ENCODE results near the gene KCNQ2. TPM values are rescaled to one million over a fixed set of nuclear protein-coding genes. Genes with fewer than 3 reads are reported as not detected.

Gene KCNQ2
- total RNA-seq, 4 donors from 2014 or later = 0.19 to 0.40 (median 0.40) TPM; not detected in 1

DNA sequence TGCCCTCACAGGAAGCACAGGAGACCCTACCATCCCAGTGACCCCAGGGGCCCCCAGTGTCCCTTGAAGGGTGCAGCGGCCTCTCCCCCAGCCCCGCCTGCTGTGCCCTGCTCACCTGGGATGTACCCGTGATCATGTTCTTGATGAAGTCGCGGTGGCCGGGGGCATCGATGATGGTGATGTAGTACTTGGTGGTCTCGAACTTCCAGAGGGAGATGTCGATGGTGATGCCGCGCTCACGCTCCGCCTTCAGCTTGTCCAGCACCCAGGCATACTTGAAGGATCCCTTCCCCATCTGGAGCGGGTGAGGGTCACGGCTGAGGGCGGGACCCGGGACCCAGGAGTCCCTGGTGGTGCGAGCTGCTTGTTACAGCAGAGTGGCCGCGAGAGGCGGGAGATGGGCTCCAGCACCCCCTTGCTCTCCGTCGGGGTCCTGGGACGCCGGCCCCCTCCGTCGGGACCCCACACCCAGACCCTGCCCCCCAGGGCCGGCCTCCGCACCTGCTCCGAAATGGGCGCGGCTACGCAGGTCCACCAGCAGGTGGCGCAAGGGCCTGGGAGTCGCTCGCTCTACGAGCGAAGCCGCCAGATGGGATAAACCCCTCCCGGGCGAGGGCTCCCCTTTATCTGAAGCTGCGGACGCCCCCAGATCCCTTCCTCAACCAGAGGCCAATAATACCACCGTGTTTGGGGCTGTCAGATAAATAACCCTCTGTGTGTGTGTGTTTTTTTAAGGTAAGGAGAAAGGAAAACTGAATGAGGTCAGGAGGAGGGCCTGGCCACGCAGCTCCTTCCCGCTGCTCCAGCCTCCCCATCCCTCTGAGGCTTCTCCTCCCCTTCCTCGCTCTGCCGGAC lies 23.5 kb upstream of the KCNQ2 start:
- H3K27ac ChIP-seq = no peak overlapping the region
- H3K36me3 ChIP-seq = no peaks in the 10 kb centered on the region
- 0% methylated on average over 1 of the region's 48 CpGs; no CpG with 5 or more reads in 1 of the 2 donors for WGBS, 2 donors (ENCODE audit: low coverage in 1 of 2)
- H3K27me3 ChIP-seq = peaks cover 72% of the 10 kb centered on the region
- H3K9me3 ChIP-seq = no peaks in the 10 kb centered on the region
- H3K4me3 ChIP-seq = peak overlapping the region in 1 of 2 donors; percentile 39
- TF ChIP-seq POLR2AphosphoS5 (IDR thresholded peaks at IDR 0.05) = no peak
- TF ChIP-seq, protein P1, sequence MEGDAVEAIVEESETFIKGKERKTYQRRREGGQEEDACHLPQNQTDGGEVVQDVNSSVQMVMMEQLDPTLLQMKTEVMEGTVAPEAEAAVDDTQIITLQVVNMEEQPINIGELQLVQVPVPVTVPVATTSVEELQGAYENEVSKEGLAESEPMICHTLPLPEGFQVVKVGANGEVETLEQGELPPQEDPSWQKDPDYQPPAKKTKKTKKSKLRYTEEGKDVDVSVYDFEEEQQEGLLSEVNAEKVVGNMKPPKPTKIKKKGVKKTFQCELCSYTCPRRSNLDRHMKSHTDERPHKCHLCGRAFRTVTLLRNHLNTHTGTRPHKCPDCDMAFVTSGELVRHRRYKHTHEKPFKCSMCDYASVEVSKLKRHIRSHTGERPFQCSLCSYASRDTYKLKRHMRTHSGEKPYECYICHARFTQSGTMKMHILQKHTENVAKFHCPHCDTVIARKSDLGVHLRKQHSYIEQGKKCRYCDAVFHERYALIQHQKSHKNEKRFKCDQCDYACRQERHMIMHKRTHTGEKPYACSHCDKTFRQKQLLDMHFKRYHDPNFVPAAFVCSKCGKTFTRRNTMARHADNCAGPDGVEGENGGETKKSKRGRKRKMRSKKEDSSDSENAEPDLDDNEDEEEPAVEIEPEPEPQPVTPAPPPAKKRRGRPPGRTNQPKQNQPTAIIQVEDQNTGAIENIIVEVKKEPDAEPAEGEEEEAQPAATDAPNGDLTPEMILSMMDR (IDR thresholded peaks at IDR 0.05) = peak in 3 of 4 experiments; percentile 71 to 96 (median 87)
- ATAC-seq = peak; percentile 68
- H3K4me1 ChIP-seq = peaks cover 0 to 44% (median 12%) of the 10 kb centered on the region in 3 donors

DNA sequence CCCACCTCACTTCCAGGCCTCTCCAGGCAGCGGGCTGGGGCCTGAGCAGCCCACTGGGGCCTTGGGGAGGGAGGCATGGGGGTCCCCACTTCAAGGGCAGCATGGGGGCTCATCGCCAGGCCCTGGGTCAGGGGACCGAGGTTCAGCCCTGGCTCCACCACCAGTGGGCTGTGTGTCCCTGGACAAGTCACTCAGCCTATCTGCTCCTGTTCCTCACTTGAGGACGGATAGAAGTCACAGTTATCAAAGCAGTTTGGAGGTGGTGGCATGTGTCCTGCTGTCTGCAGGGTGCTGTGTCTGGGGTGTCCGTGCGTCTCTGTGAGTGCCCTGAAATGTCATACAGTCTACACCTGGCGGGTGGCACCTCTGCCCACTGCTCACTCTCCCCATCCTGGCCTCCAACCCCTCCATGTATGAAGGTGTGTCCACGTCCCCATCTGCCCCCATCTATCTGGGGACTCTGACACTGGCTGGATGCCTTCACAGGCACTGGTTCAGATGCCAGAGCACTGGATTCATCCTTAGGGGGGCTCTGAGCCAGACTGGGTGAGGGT lies 22.8 kb upstream of the KCNQ2 start:
- Histone ChIP-seq H3K9me3 (no peaks in the 10 kb centered on the region), H3K27me3 (peaks cover 72% of the 10 kb centered on the region), H3K4me3 (no peak overlapping the region), H3K4me1 (peaks cover 0 to 44% (median 12%) of the 10 kb centered on the region in 3 donors), H3K27ac (no peak overlapping the region), H3K36me3 (no peaks in the 10 kb centered on the region)
- TF ChIP-seq, protein P1 (IDR thresholded peaks at IDR 0.05) = no peak
- TF ChIP-seq POLR2AphosphoS5 (IDR thresholded peaks at IDR 0.05) (no peak), EP300 (IDR thresholded peaks at IDR 0.05) (no peak), POLR2A (IDR thresholded peaks at IDR 0.05) (no peak)
- no CpG with 5 or more reads among the region's 8 CpGs for WGBS, 2 donors (ENCODE audit: low coverage in 1 of 2)
- ATAC-seq = no peak

DNA sequence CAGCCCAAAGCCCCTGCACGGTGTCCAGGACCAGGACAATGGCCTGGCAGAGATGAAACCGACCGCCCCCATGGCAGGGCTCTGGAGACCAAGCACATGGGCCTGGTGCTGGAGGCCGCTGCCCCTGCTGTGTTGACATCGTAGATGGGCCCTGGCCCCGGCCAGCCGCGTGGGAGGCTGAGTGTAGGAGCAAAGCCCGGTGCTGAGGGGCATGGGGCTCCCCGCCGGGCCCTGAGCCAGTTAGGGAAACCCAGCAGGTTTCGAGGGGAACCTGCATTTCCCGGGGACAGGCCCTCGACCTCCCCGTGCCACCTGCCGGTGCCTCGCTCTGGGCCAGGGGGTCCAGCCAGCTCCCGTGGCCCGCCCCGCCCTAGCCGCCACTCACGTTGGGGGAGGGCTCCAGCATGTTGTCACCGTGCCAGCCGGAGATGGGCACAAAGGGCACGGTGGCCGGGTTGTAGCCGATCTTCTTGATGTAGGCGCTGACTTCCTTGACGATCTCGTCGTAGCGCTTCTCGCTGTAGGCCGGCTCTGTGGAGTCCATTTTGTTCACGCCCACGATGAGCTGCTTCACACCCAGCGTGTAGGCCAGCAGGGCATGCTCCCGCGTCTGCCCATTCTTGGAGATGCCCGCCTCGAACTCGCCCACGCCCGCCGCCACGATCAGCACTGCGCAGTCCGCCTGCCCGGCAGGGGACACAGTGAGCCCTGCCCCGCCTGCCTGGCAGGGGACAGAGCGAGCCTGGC lies 22.1 kb upstream of the KCNQ2 start:
- no peaks in the 10 kb centered on the region for H3K9me3 ChIP-seq
- no peak for ATAC-seq
- no peak for TF ChIP-seq EP300 (IDR thresholded peaks at IDR 0.05)
- TF ChIP-seq, protein P1 (IDR thresholded peaks at IDR 0.05) = no peak
- no peak for TF ChIP-seq POLR2AphosphoS5 (IDR thresholded peaks at IDR 0.05)
- TF ChIP-seq POLR2A (IDR thresholded peaks at IDR 0.05) = no peak
- WGBS, 2 donors (ENCODE audit: low coverage in 1 of 2) = 70% methylated on average over 7 of the region's 51 CpGs; no CpG with 5 or more reads in 1 of the 2 donors
- H3K36me3 ChIP-seq = no peaks in the 10 kb centered on the region
- H3K27me3 ChIP-seq = peaks cover 72% of the 10 kb centered on the region
- no peak overlapping the region for H3K27ac ChIP-seq
- H3K4me1 ChIP-seq = peaks cover 0 to 40% (median 12%) of the 10 kb centered on the region in 3 donors
- H3K4me3 ChIP-seq = no peak overlapping the region

DNA sequence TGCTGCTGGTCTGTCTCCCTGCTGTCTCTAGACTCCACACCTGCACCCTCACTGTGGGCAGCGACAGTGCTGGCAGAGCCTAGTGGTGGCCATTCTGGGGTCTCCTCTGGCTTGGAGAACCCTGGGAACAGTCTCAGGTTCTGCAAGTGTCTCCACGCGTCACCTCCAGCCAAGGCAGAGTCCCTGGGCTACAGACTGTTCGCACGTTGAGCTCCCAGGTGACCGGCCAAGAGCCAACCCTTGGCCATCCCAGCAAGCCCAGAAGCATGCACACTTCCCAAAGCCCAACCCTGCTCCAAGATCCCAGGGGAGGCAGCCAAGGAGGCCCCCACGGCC lies 21.6 kb upstream of the KCNQ2 start:
- H3K36me3 ChIP-seq = no peaks in the 10 kb centered on the region
- no CpG with 5 or more reads among the region's 7 CpGs for WGBS, 2 donors (ENCODE audit: low coverage in 1 of 2)
- TF ChIP-seq POLR2A (IDR thresholded peaks at IDR 0.05) = no peak
- TF ChIP-seq EP300 (IDR thresholded peaks at IDR 0.05) = no peak
- TF ChIP-seq, protein P1 (IDR thresholded peaks at IDR 0.05) = no peak
- TF ChIP-seq POLR2AphosphoS5 (IDR thresholded peaks at IDR 0.05) = no peak
- H3K27me3 ChIP-seq = peaks cover 72% of the 10 kb centered on the region
- no peak overlapping the region for H3K4me3 ChIP-seq
- H3K27ac ChIP-seq = no peak overlapping the region
- no peak for ATAC-seq
- peaks cover 0 to 35% (median 12%) of the 10 kb centered on the region in 3 donors for H3K4me1 ChIP-seq
- H3K9me3 ChIP-seq = no peaks in the 10 kb centered on the region

All from gastroesophageal sphincter (tissue), 4 donors.